SK-N-SH treated with all-trans-retinoic acid at 6 μM for 48 hours (cell line): ENCODE results near the gene SYTL5.

ENCODE experiments used
- CREB5 ChIP-seq: fragments of 250-450 bp; sonication (Bioruptor Pico); IDR thresholded peaks from 2 replicates; pipeline ENCODE4 v1.5.1; 2020; ENCODE audit warnings: low read depth, mild to moderate bottlenecking, moderate library complexity
- GLIS3 ChIP-seq: fragments of 250-450 bp; sonication (Bioruptor Pico); IDR thresholded peaks from 2 replicates; pipeline ENCODE4 v1.5.0; 2020; ENCODE audit warnings: mild to moderate bottlenecking, moderate library complexity
- TCF4 ChIP-seq: fragments of 250-450 bp; sonication (Bioruptor Pico); IDR thresholded peaks from 2 replicates; pipeline ENCODE4 v1.8.0; 2021; ENCODE audit warnings: mild to moderate bottlenecking, moderate library complexity, borderline replicate concordance
- ZNF565 ChIP-seq: fragments of 450-650 bp; formaldehyde crosslinking; conservative IDR thresholded peaks from 2 replicates; pipeline ENCODE4 v1.5.0; 2020; ENCODE audit warnings: low read depth, mild to moderate bottlenecking, moderate library complexity

- TF ChIP-seq TCF4 (no peak), GLIS3 (CRISPR knock-in tag) (no peak), CREB5 (CRISPR knock-in tag) (no peak), ZNF565 (CRISPR knock-in tag) (no peak)
These were observed 42.5 kb downstream of the SYTL5 start for GRCh38 chrX:38048886-38049285.
